ENCODE results near the gene ZNF593OS. TPM values are rescaled to one million over a fixed set of nuclear protein-coding genes. Genes with fewer than 3 reads are reported as not detected.

ZNF593OS gene
- total and polyA plus RNA-seq, 10 of the 15 experiments (the other 5 are each of a cell fraction or from before 2014, with no cell fraction given): 0.16 to 1.7 (median 0.59) TPM; not detected in 6

DNA sequence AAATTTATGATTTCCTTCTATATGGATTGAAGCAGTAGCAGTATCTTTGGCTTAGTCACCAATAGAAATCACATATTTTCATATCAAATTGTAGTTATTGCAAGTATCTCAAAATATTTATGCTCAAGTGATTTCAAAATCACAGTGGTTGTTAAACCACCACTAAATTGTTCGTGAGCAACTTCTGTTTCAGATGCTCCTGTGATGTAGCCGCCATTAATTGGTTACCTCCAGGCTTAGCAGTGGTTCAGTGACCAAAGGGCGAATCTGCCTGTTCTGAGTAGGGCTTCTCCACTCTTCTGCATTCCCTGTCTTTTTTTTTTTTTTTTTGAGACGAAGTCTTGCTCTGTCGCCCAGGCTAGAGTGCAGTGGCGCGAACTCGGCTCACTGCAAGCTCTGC, 3.7 kb upstream of the ZNF593OS start:
- H2AFZ ChIP-seq (ENCODE audit: control insufficient read depth, low read depth, low read length): no peak overlapping the region
- WGBS (ENCODE audit: insufficient coverage, insufficient replicate concordance, low lambda C conversion rate, missing lambda C conversion rate): 94% methylated on average over 3 of the region's 8 CpGs
- in situ Hi-C loops (cut with MboI) (no loop called here), intact Hi-C loops (cut with micrococcal nuclease; ENCODE audit: unreplicated experiment) (no loop called here)
- H3K4me3 ChIP-seq: no peak overlapping the region
- no peak for FAIRE-seq
- no peak for DNase-seq (ENCODE audit: low read depth, low spot score)
- no TSS peak for BruUV-seq (replicated peaks)
- no peak overlapping the region for H3K27ac ChIP-seq (ENCODE audit: control insufficient read depth, insufficient read depth)
- no peaks in the 10 kb centered on the region for H3K9me3 ChIP-seq (replicated peaks; ENCODE audit: control insufficient read depth, insufficient read depth, low read length)
- H3K9ac ChIP-seq (ENCODE audit: control insufficient read depth, insufficient read depth, low read length): no peak overlapping the region
- H3K27me3 ChIP-seq (replicated peaks in 1 of 2; ENCODE audit: control insufficient read depth in 2 of 2, insufficient read depth in 2 of 2, low read length in 1 of 2): no peaks in the 10 kb centered on the region
- ATAC-seq: no peak
- H3K4me2 ChIP-seq (ENCODE audit: control insufficient read depth, insufficient read depth): no peak overlapping the region
- CTCF ChIA-PET: interaction anchor here (0.8 to 0.9 kb wide), 2 partner anchors 31 to 61 kb away, joined by 3 read pairs; no protein-coding TSS in a partner anchor
- POLR2A ChIA-PET: interaction anchor here (0.6 kb wide), 1 partner anchor 204 kb away, joined by 3 read pairs; no protein-coding TSS in a partner anchor
- peaks cover 14% of the 10 kb centered on the region for H3K4me1 ChIP-seq (ENCODE audit: control insufficient read depth, insufficient read depth, low read length)
- TF ChIP-seq JUND (IDR thresholded peaks at IDR 0.05; ENCODE audit: low read depth, low read length) (no peak), FOS (IDR thresholded peaks at IDR 0.05; ENCODE audit: borderline replicate concordance, extremely low read depth, insufficient read length) (no peak), SMC3 (IDR thresholded peaks at IDR 0.05; ENCODE audit: borderline replicate concordance, low read length) (no peak), RELA (IDR thresholded peaks at IDR 0.05; ENCODE audit: borderline replicate concordance, partially characterized antibody) (no peak), EZH2 (IDR thresholded peaks at IDR 0.05; ENCODE audit: borderline replicate concordance, control insufficient read depth, low read depth, low read length) (no peak), PML (IDR thresholded peaks at IDR 0.05; ENCODE audit: low read length) (no peak), KAT2A (conservative IDR thresholded peaks at IDR 0.05; ENCODE audit: control insufficient read depth, low read depth, low read length) (no peak), TCF12 (IDR thresholded peaks at IDR 0.05; ENCODE audit: low read depth, low read length) (no peak), MEF2B (IDR thresholded peaks at IDR 0.05; ENCODE audit: partially characterized antibody, poor library complexity, severe bottlenecking) (no peak), EP300 (IDR thresholded peaks at IDR 0.05; ENCODE audit: borderline replicate concordance in 1 of 2, control insufficient read depth in 1 of 2, low read depth in 2 of 2, low read length in 2 of 2) (no peak)
- RAD21 ChIA-PET (ENCODE audit: unreplicated experiment): no interaction called here
- H3K36me3 ChIP-seq (ENCODE audit: control insufficient read depth in 2 of 2, insufficient read depth in 2 of 2, low read length in 1 of 2): no peaks in the 10 kb centered on the region; a peak in 1 of 4 replicates
- peaks cover 5% of the 10 kb centered on the region for H3K79me2 ChIP-seq (ENCODE audit: control insufficient read depth, insufficient read depth, low read length)
- SMC1A ChIA-PET (ENCODE audit: uncharacterized antibody, unreplicated experiment): no interaction called here
- no peaks in the 10 kb centered on the region for H4K20me1 ChIP-seq (ENCODE audit: control insufficient read depth, insufficient read depth)

Measured in GM12878 (cell line).